ENCODE data around the gene TMEM44.

Gene TMEM44, protein sequence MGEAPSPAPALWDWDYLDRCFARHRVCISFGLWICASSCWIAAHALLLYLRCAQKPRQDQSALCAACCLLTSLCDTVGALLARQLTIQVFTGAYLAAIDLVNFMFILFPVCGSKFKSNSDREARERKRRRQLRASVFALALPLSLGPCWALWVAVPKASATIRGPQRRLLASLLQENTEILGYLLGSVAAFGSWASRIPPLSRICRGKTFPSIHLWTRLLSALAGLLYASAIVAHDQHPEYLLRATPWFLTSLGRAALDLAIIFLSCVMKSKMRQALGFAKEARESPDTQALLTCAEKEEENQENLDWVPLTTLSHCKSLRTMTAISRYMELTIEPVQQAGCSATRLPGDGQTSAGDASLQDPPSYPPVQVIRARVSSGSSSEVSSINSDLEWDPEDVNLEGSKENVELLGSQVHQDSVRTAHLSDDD

GRCh38 chr3:194633349-194634004 is at the start of gene TMEM44:
Gene TMEM44, minus strand, starts transcription at chr3:194633419. Its CDS starts 204 bp downstream, at chr3:194633215.
- peak; percentile 60 to 71 for DNase-seq

- DNase-seq: peak; percentile 68 to 75
Observed at GRCh38 chr3:194682694-194683310, 49.6 kb upstream of the TMEM44 start.

DNA sequence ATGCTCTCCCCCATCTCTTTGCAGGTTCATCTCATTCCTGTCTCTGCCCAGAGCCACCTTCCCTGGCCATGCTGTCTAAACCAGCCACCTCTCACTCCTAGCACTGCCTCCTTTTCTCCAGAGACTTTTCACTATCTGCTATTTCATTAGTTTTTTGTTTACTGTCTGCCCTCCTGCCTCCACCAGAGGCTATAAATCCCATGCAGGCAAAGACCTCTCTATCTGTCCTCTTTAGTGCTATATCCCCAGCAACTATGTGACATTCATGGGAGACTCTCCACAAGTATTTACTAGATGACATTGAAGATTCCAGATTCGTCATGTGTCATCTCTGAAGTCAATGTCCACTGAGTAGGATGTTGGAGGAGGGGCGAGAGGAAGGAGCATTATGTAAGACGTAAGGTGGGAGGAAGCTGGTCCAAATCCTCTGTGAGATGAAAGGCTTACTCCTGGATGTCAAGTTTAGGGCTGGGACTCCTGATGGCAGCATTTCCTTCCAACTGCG is 49.0 kb upstream of the TMEM44 start:
- no peak for DNase-seq

GRCh38 chr3:194680888-194681615 is 47.8 kb upstream of the TMEM44 start:
- DNase-seq: no peak

GRCh38 chr3:194676471-194676870 is 43.3 kb upstream of the TMEM44 start:
- DNase-seq: no peak

DNA sequence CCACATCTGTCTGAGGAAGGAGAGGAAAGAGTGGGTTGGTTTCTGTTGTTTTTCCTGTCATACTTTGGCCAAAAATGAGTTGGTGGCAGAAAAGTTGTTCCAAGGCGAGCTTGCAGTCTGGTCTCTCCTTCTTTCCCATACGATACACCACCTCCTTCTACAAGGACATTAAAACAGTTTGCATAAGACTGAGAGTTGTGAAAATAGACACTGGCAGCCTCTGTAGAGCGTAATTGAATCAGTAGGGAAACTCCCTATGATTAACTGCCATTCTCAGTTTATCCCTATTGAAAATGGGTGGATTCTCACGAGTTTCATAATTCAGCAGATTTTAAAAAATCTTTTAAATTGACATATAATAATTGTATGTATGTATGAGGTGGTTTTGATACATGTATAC is 42.5 kb upstream of the TMEM44 start:
- DNase-seq: no peak

- peak; percentile 81 to 86 for DNase-seq
Observed at GRCh38 chr3:194675081-194675640, 41.9 kb upstream of the TMEM44 start.

DNA sequence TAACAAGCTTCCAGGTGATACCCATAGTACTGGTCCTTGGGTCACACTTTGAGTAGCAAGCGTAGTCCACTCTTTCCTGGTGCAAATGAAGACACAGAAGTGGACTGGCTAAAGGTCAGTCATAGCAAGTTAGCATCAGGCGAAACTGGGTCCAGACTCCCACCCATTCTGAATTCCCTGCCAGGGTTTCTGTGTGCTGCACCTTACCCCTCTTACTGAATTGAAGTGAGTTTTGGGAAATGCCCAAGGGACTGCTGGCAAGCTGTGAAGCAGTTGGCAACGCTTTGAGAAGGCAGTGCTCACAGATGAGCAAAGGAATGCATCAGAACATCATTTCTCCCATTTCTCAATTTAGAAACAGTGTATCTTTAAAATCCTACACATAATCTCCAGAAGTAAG is 40.5 kb upstream of the TMEM44 start:
- no peak for DNase-seq

DNA sequence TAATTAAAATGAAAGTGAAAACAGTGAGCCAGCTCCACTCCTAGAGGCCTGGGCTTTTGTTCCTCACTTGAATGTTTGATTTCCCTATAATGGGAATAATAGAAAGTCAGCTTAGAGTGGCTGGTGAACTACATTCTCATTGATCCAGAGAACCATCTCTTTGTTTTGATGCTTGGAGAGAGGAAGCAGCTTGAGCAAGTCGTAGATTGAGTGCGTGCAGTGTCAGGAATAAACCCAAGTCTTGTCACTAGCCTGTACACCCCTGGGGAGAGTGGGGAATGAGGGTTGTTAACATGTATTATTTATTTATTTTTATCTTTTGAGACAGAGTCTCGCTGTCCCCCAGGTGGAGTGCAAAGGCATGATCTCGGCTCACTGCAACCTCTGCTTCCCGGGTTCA is 39.7 kb upstream of the TMEM44 start:
- DNase-seq: no peak

DNA sequence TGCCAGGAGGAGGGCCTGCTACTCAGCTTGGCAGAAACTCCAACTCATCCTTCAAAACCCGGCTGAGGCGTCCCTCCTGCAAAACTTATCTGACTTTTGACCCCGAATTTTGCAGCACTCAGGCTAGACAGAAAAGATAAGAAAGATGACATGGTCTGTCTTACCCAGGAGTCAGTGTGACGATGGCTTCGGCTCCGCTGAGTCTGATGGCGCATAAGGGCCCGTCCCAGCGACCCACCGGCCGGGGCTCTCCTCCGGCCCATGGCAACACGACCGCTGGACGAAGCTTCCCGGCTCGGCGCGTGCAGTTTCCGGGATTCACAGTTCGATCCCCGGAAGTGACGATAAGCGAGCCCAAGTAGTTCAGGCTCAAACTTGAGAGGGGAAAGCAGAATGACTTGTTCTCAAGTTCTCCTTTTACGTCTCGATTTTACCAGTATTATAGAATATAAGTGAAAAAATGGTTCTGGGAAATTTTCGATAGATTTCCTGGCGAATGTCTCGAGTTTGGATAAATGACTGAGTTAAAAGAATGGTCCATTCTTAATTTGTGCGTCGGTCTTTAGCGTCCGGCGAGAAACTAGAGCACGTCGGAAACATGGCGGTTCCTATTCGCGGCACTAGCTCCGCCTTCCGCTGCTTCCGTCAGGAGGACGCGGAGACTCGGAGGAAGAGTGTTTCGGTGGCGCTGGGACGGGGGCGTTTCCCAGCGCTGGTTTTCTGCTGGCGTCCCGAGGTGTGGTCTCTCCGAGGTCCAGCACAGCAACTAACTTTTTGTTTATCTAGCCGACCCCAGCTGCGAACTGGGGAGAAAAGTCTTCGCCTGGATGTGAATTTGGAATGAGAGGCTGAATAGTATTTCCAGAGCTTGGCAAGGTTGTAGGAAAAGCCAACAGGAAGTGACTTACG is 38.9 kb upstream of the TMEM44 start, which contains the start of gene LSG1:
TSS of gene LSG1 (minus strand) at position 292 of the 909 bp plus-strand sequence. CDS start at position 263, 29 bp downstream.
- peak; percentile 88 to 91 for DNase-seq

- DNase-seq: no peak
Observed at GRCh38 chr3:194671511-194671899, 38.3 kb upstream of the TMEM44 start.

DNA sequence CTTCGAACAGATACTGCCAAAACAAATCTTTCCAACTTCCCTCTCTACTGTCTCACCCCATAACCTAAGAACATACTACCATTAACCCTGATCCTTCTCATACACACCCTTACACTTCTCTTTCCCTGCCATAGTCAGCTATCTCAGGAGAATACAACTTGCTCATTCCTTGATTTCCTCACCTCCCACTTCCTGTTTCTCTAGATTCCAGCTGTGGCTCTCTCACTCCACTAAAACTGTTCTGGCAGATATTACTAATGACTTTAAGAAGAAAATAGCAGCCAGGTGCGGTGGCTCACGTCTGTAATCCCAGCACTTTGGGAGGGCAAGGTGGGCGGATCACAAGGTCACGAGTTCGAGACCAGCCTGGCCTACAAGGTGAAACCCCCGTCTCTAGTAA is 34.1 kb upstream of the TMEM44 start:
- DNase-seq: no peak

- DNase-seq: no peak
Observed at GRCh38 chr3:194664857-194665256, 31.6 kb upstream of the TMEM44 start.

DNA sequence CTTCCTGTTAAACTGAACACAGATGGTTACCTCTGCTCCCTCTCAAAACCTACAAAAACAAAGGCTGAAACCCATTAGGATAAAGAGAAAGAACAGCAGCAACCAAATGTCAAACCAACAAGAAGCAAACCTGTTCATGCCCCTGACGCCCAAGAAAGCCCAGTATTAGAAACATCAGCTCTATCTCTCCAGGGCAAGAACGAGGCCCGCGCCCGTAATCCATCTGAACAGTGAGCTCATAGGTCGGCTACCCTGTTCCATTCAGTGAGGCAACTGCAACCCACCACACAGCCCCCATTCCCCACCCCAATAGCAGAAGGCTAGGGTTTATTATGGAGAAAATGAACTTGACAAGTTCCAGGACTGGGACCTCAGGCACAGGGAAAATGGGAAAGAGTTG is 28.7 kb upstream of the TMEM44 start:
- DNase-seq: no peak

DNA sequence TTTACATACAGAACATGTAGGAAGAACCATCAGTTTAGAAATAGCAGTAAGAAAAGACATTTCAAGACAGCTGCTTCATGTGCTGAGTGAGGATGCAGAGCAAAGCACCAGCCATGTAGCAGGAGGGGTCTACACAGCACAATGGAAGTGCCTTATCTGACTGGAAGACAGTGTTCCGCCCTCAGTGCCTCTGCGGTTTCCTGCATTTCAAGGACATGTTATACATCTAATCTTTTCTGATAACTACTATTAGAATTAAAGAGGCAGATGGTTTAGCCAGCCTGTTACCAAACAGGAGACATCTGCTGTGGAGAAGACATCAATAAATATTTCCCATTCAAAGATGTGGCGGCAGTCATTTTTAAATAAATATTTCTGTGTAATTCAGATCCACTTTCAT is 28.2 kb upstream of the TMEM44 start:
- no peak for DNase-seq

GRCh38 chr3:194659778-194660177 is 26.6 kb upstream of the TMEM44 start:
- no peak for DNase-seq

GRCh38 chr3:194658477-194659242 is 25.4 kb upstream of the TMEM44 start:
- no peak for DNase-seq

DNA sequence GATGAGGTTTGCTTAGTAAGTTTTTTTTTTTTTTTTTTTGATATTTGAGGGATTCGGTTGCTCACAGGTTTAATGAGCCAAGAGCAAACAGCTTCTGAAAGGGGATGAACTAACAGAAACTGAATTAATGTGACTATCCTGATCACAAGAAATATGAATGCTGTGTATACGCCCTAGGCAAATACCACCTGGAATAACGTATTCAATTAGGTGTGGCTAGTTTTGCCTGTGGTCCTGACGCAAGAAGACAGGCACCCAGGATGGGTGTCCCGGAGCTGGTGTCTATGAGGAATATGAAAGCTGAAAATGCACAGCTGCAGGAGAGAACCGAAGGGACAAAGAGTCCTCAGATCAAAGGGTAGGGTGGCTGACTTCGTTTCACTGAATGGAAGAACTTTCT is 24.2 kb upstream of the TMEM44 start:
- DNase-seq: no peak

GRCh38 chr3:194654443-194654842 is 21.2 kb upstream of the TMEM44 start:
- DNase-seq: no peak

DNA sequence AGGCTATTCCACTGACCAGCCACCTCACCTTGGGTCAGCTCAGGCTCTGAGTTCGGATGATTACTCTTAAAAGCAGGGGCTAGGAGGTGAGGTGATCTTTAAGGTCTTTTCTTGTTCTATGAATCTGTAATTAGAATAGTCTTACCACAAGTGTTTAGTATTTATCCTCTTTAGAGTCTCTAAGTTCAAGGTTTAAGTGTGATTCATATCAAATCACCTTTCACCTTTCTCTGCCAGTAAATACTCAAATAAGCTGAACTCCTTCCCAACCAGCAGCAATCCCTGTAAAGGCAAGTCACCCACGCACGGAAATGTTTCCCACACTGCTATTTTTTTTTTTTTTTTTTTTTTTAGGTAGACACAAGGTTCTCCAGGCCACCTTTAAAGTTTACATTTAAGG is 14.5 kb upstream of the TMEM44 start:
- no peak for DNase-seq

DNA sequence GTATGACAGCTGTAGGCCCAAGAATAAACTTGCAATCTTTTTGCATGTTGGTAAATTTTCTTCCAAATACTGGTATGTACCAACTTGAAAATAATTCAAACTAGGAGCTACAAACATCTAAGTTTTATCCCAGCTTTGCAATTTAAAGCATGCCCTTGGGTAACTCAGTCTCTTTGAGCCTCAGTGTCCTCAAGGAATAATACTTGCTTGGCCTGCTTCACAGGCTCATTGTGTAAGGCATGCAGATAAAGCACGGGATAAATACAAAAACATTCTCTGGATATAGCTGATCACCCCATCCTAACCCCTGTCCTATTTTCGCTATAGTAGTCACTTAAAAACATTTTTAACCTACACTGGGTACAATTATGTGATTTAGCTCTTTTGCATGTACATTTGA is 9.6 kb upstream of the TMEM44 start:
- DNase-seq: no peak

Data from activated CD4-positive, alpha-beta T cell treated with anti-CD3 and anti-CD28 coated beads, Interleukin-2, amount 50 U/mL, for 48 hours (primary cell).